K562 (cell line): ENCODE data around the gene SMAD3. TPM values are rescaled to one million over a fixed set of nuclear protein-coding genes. Genes with fewer than 3 reads are reported as not detected.

ENCODE experiments used
- BACH1 ChIP-seq: fragments of 200-800 bp; sonication (Bioruptor generic); IDR thresholded peaks from 2 replicates; pipeline ENCODE4 v1.6.1; 2016; ENCODE audit warnings: missing genetic modification characterization, missing compliant biosample characterization
- BHLHE40 ChIP-seq: IDR thresholded peaks from 2 replicates; pipeline ENCODE4 v1.6.1; 2011; ENCODE audit warnings: low read length, improper control_type of control experiment
- CREB1 ChIP-seq, 2 experiments: sonication (generic) in 1 of 2; formaldehyde crosslinking in 1 of 2; IDR thresholded peaks; 2 replicates each; pipeline versions ENCODE4 v1.6.1 to v1.8.0; 2012 to 2022; ENCODE audit warnings: inconsistent platforms in 1 of 2, mild to moderate bottlenecking in 1 of 2, missing genetic modification reagents in 1 of 2, moderate library complexity in 1 of 2
- HDAC1 ChIP-seq, 2 experiments: fragments of 450-650 bp; IDR thresholded peaks; 2 replicates each; pipeline ENCODE4 v1.6.1; 2016 to 2017; ENCODE audit warnings: inconsistent platforms in 1 of 2, mild to moderate bottlenecking in 1 of 2, moderate library complexity in 1 of 2
- HNRNPK ChIP-seq: fragments of 200-400 bp; formaldehyde crosslinking; IDR thresholded peaks from one replicate; pipeline ENCODE4 v1.6.1; 2018; ENCODE audit warnings: mild to moderate bottlenecking, low read depth, low read length; ENCODE audit not compliant: poor library complexity, severe bottlenecking
- MCM7 ChIP-seq, 2 experiments: fragments of 450-650 bp; IDR thresholded peaks; 2 replicates each; pipeline ENCODE4 v1.6.1; 2016 to 2018
- NELFE ChIP-seq: IDR thresholded peaks from 2 replicates; pipeline ENCODE4 v1.6.1; 2011; ENCODE audit warnings: mild to moderate bottlenecking; ENCODE audit not compliant: insufficient read depth, insufficient read length
- ZBTB1 ChIP-seq: sonication (generic); formaldehyde crosslinking; IDR thresholded peaks from 2 replicates; pipeline ENCODE4 v1.8.1; 2023; ENCODE audit warnings: missing genetic modification reagents, low read depth, mild to moderate bottlenecking, borderline replicate concordance
- ZNF146 ChIP-seq: IDR thresholded peaks from one replicate; pipeline ENCODE4 v1.6.1; 2018; ENCODE audit warnings: missing compliant biosample characterization; ENCODE audit not compliant: unreplicated experiment
- polyA plus RNA-seq, 8 experiments: library from polyadenylated mRNA; depleted of rRNA in 4 of 8; stranded (reverse) in 5 of 8; unstranded in 3 of 8; fragments of >200 nt; fragmentation: Nextera tagmentation in 2 of 8; fragmentation: Illumina TruSeq in 1 of 8; extraction: Ambion mirVana in 2 of 8; extraction: Trizol in 1 of 8; gene quantifications; 2 replicates each; pipeline versions ENCODE4 v1.2.1 to v1.2.3, GENCODE V29; 2011 to 2014; ENCODE audit warnings: inconsistent platforms in 1 of 8, missing spikeins in 1 of 8
- total RNA-seq, 7 experiments: library from RNA; depleted of rRNA in 6 of 7; stranded (reverse); fragments of >200 nt in 6 of 7; fragmentation: Illumina TruSeq in 2 of 7; extraction: Trizol in 2 of 7; gene quantifications; 2 replicates each; pipeline versions ENCODE4 v1.2.1 to v1.2.3, GENCODE V29; 2011 to 2021; ENCODE audit warnings: low replicate concordance in 1 of 7
- TF ChIP-seq, protein P1 (sequence below): fragments of 250-450 bp; sonication (Bioruptor Pico); IDR thresholded peaks from 2 replicates; pipeline ENCODE4 v1.4.0; 2020
- TF ChIP-seq, protein P2 (sequence below): fragments of 250-450 bp; sonication (Bioruptor Pico); IDR thresholded peaks from 2 replicates; pipeline ENCODE4 v1.4.0; 2020; ENCODE audit warnings: borderline replicate concordance
- TF ChIP-seq, protein P3 (sequence below), 3 experiments: fragments of 200-800 bp in 1 of 3; fragments of 250-450 bp in 1 of 3; fragments of 450-650 bp in 1 of 3; sonication (Bioruptor Pico) in 1 of 3; sonication (Bioruptor generic) in 1 of 3; formaldehyde crosslinking in 1 of 3; IDR thresholded peaks; 2 replicates each; pipeline versions ENCODE4 v1.6.1 to v1.8.0; 2016 to 2022; ENCODE audit warnings: mild to moderate bottlenecking in 2 of 3, missing genetic modification characterization in 2 of 3, missing compliant biosample characterization in 1 of 3, moderate library complexity in 1 of 3
- TF ChIP-seq, protein P4 (sequence below), 2 experiments: fragments of 450-650 bp in 1 of 2; IDR thresholded peaks; 2 replicates each; pipeline ENCODE4 v1.6.1; 2011 to 2017; ENCODE audit warnings: low read depth in 2 of 2, antibody characterized with exemption in 1 of 2, borderline replicate concordance in 1 of 2, low read length in 1 of 2, mild to moderate bottlenecking in 1 of 2, mixed read lengths in 1 of 2; ENCODE audit not compliant: control insufficient read depth in 1 of 2
- TF ChIP-seq, protein P5 (sequence below): fragments of 450-650 bp; IDR thresholded peaks from 2 replicates; pipeline ENCODE4 v1.7.1; 2018; ENCODE audit warnings: mild to moderate bottlenecking, low read depth; ENCODE audit not compliant: partially characterized antibody

The SMAD3 gene
- total and polyA plus RNA-seq, 9 of the 15 experiments (the other 6 are each of a cell fraction or from before 2014, with no cell fraction given), result 4.3 to 39.2 (median 11.1) TPM

DNA sequence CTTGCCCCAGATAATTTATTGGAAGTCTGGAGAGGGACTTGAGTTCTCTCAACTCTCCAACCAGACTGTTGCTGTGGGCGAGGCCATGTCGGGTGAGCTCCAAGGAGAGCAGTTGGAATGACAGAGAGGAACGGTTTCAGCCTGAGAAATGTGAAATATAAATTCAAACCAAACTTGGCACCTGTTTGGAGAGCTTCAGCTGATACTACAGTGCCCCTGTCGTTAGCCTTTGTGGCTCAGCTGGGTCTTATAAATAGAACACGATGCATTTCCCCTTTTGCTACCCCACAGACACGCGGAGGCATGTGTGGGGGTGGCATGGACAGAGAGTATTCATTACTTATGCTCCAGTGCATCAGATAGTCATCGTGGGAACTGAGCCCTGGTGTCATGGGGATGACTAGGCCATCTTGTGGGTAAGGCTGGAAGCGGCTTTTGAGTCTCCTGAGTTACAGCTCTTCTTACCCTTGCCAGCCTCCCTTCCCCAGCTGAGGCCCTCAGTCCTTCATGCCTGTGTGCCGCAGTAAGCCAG is 15.6 kb downstream of the SMAD3 start (continued):
- TF ChIP-seq, protein P1, sequence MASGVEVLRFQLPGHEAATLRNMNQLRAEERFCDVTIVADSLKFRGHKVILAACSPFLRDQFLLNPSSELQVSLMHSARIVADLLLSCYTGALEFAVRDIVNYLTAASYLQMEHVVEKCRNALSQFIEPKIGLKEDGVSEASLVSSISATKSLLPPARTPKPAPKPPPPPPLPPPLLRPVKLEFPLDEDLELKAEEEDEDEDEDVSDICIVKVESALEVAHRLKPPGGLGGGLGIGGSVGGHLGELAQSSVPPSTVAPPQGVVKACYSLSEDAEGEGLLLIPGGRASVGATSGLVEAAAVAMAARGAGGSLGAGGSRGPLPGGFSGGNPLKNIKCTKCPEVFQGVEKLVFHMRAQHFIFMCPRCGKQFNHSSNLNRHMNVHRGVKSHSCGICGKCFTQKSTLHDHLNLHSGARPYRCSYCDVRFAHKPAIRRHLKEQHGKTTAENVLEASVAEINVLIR (CRISPR knock-in tag), result no peak
- TF ChIP-seq, protein P2, sequence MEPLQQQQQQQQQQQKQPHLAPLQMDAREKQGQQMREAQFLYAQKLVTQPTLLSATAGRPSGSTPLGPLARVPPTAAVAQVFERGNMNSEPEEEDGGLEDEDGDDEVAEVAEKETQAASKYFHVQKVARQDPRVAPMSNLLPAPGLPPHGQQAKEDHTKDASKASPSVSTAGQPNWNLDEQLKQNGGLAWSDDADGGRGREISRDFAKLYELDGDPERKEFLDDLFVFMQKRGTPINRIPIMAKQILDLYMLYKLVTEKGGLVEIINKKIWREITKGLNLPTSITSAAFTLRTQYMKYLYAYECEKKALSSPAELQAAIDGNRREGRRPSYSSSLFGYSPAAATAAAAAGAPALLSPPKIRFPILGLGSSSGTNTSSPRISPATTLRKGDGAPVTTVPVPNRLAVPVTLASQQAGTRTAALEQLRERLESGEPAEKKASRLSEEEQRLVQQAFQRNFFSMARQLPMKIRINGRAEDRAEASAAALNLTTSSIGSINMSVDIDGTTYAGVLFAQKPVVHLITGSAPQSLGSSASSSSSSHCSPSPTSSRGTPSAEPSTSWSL, result no peak
- no peak for TF ChIP-seq HDAC1 (IDR thresholded peaks at IDR 0.05)
- peak; percentile 76 for TF ChIP-seq BHLHE40
- no peak for TF ChIP-seq ZBTB1 (CRISPR knock-in tag)
- no peak for TF ChIP-seq NELFE
- TF ChIP-seq HNRNPK, result no peak
- TF ChIP-seq, protein P3, sequence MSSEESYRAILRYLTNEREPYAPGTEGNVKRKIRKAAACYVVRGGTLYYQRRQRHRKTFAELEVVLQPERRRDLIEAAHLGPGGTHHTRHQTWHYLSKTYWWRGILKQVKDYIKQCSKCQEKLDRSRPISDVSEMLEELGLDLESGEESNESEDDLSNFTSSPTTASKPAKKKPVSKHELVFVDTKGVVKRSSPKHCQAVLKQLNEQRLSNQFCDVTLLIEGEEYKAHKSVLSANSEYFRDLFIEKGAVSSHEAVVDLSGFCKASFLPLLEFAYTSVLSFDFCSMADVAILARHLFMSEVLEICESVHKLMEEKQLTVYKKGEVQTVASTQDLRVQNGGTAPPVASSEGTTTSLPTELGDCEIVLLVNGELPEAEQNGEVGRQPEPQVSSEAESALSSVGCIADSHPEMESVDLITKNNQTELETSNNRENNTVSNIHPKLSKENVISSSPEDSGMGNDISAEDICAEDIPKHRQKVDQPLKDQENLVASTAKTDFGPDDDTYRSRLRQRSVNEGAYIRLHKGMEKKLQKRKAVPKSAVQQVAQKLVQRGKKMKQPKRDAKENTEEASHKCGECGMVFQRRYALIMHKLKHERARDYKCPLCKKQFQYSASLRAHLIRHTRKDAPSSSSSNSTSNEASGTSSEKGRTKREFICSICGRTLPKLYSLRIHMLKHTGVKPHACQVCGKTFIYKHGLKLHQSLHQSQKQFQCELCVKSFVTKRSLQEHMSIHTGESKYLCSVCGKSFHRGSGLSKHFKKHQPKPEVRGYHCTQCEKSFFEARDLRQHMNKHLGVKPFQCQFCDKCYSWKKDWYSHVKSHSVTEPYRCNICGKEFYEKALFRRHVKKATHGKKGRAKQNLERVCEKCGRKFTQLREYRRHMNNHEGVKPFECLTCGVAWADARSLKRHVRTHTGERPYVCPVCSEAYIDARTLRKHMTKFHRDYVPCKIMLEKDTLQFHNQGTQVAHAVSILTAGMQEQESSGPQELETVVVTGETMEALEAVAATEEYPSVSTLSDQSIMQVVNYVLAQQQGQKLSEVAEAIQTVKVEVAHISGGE (CRISPR knock-in tag; IDR thresholded peaks at IDR 0.05), result no peak
- no peak for TF ChIP-seq BACH1 (tag)
- TF ChIP-seq MCM7 (IDR thresholded peaks at IDR 0.05), result no peak
- no peak for TF ChIP-seq ZNF146
- no peak for TF ChIP-seq CREB1 (IDR thresholded peaks at IDR 0.05)
- 0 out of 2 replicates have a peak, but pooled peaks have one; percentile 22 for TF ChIP-seq CREB1 (CRISPR knock-in tag; IDR thresholded peaks at IDR 0.05)
- TF ChIP-seq, protein P4, sequence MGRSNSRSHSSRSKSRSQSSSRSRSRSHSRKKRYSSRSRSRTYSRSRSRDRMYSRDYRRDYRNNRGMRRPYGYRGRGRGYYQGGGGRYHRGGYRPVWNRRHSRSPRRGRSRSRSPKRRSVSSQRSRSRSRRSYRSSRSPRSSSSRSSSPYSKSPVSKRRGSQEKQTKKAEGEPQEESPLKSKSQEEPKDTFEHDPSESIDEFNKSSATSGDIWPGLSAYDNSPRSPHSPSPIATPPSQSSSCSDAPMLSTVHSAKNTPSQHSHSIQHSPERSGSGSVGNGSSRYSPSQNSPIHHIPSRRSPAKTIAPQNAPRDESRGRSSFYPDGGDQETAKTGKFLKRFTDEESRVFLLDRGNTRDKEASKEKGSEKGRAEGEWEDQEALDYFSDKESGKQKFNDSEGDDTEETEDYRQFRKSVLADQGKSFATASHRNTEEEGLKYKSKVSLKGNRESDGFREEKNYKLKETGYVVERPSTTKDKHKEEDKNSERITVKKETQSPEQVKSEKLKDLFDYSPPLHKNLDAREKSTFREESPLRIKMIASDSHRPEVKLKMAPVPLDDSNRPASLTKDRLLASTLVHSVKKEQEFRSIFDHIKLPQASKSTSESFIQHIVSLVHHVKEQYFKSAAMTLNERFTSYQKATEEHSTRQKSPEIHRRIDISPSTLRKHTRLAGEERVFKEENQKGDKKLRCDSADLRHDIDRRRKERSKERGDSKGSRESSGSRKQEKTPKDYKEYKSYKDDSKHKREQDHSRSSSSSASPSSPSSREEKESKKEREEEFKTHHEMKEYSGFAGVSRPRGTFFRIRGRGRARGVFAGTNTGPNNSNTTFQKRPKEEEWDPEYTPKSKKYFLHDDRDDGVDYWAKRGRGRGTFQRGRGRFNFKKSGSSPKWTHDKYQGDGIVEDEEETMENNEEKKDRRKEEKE (IDR thresholded peaks at IDR 0.05; ENCODE audit: borderline replicate concordance in 1 of 2, control insufficient read depth in 1 of 2, low read depth in 2 of 2, low read length in 1 of 2), result no peak
- TF ChIP-seq, protein P5, sequence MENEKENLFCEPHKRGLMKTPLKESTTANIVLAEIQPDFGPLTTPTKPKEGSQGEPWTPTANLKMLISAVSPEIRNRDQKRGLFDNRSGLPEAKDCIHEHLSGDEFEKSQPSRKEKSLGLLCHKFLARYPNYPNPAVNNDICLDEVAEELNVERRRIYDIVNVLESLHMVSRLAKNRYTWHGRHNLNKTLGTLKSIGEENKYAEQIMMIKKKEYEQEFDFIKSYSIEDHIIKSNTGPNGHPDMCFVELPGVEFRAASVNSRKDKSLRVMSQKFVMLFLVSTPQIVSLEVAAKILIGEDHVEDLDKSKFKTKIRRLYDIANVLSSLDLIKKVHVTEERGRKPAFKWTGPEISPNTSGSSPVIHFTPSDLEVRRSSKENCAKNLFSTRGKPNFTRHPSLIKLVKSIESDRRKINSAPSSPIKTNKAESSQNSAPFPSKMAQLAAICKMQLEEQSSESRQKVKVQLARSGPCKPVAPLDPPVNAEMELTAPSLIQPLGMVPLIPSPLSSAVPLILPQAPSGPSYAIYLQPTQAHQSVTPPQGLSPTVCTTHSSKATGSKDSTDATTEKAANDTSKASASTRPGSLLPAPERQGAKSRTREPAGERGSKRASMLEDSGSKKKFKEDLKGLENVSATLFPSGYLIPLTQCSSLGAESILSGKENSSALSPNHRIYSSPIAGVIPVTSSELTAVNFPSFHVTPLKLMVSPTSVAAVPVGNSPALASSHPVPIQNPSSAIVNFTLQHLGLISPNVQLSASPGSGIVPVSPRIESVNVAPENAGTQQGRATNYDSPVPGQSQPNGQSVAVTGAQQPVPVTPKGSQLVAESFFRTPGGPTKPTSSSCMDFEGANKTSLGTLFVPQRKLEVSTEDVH, result no peak
